ENCODE data around the gene CNOT1. TPM values are rescaled to one million over a fixed set of nuclear protein-coding genes. Genes with fewer than 3 reads are reported as not detected.

CNOT1 gene
- total and polyA plus RNA-seq, 4 donors, result 35.6 to 187 (median 120) TPM

DNA sequence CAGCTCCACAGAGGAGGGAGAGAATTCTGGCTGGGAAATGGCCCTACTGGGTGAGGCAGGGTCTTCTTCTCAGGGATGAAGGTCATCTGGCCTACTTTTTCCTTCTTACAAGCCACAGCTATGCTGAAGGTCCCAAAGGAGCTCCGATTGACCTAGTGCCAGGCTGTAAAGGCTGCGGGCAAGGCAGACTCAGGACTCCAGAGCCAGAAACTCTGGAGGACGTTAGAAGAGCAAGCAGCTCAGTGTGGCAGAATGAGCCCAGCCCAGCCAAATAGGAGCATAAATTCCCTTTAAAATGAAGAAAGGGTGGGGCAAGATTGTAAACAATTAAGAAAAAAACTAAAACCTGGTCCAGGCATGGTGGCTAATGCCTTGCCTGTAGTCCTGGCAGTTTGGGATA is 20.1 kb upstream of the CNOT1 start:
- Histone ChIP-seq H3K36me3 (ENCODE audit: control insufficient read depth in 4 of 4, insufficient read depth in 4 of 4, low read length in 4 of 4) (no peaks in the 10 kb centered on the region), H3K9ac (ENCODE audit: insufficient read depth in 1 of 2, low read length in 2 of 2) (no peak overlapping the region), H3K4me3 (no peak overlapping the region), H3K4me1 (ENCODE audit: control insufficient read depth in 5 of 5, insufficient read depth in 5 of 5, low read length in 5 of 5) (no peaks in the 10 kb centered on the region), H3K27me3 (ENCODE audit: control insufficient read depth in 3 of 3, insufficient read depth in 3 of 3, low read length in 2 of 3) (no peaks in the 10 kb centered on the region), H3K9me3 (ENCODE audit: control insufficient read depth in 4 of 4, insufficient read depth in 3 of 4, low read length in 3 of 4) (no peaks in the 10 kb centered on the region), H3K27ac (ENCODE audit: low read depth in 1 of 2, low read length in 1 of 2) (no peak overlapping the region)
- no peak for DNase-seq
- WGBS, 2 donors, result 82 to 88% methylated on average over 3 of the region's 3 CpGs
- no peak for ATAC-seq (ENCODE audit: insufficient read depth, low FRiP score)
- TF ChIP-seq, protein P1, sequence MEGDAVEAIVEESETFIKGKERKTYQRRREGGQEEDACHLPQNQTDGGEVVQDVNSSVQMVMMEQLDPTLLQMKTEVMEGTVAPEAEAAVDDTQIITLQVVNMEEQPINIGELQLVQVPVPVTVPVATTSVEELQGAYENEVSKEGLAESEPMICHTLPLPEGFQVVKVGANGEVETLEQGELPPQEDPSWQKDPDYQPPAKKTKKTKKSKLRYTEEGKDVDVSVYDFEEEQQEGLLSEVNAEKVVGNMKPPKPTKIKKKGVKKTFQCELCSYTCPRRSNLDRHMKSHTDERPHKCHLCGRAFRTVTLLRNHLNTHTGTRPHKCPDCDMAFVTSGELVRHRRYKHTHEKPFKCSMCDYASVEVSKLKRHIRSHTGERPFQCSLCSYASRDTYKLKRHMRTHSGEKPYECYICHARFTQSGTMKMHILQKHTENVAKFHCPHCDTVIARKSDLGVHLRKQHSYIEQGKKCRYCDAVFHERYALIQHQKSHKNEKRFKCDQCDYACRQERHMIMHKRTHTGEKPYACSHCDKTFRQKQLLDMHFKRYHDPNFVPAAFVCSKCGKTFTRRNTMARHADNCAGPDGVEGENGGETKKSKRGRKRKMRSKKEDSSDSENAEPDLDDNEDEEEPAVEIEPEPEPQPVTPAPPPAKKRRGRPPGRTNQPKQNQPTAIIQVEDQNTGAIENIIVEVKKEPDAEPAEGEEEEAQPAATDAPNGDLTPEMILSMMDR (IDR thresholded peaks at IDR 0.05; ENCODE audit: control extremely low read depth, extremely low read depth), result no peak

DNA sequence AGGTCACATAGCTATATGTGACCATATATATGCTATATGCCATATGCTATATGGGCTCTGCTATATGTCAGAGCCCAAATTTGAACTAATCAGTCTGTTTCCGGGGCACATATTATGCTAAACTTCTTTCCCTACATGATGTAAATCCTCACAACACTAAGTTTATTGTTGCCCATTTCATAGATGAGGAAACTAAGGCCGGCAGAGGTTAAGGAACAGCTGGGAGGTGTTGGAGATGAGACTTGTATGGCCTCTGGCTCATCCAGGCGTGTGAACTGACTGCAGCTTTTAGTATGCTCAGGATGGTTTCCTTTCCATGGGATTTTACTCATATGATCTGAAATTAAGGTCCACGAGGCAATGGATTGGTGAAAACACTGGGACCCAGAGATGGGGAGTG is 17.5 kb upstream of the CNOT1 start:
- Histone ChIP-seq H3K9ac (ENCODE audit: insufficient read depth in 1 of 2, low read length in 2 of 2) (no peak overlapping the region), H3K4me1 (ENCODE audit: control insufficient read depth in 5 of 5, insufficient read depth in 5 of 5, low read length in 5 of 5) (no peaks in the 10 kb centered on the region), H3K27me3 (ENCODE audit: control insufficient read depth in 3 of 3, insufficient read depth in 3 of 3, low read length in 2 of 3) (no peaks in the 10 kb centered on the region), H3K27ac (ENCODE audit: low read depth in 1 of 2, low read length in 1 of 2) (no peak overlapping the region), H3K4me3 (no peak overlapping the region), H3K9me3 (ENCODE audit: control insufficient read depth in 4 of 4, insufficient read depth in 3 of 4, low read length in 3 of 4) (no peaks in the 10 kb centered on the region), H3K36me3 (ENCODE audit: control insufficient read depth in 4 of 4, insufficient read depth in 4 of 4, low read length in 4 of 4) (no peaks in the 10 kb centered on the region)
- WGBS, 2 donors, result 89 to 90% methylated on average over 4 of the region's 4 CpGs
- TF ChIP-seq, protein P1 (IDR thresholded peaks at IDR 0.05; ENCODE audit: control extremely low read depth, extremely low read depth), result no peak
- no peak for DNase-seq
- no peak for ATAC-seq (ENCODE audit: insufficient read depth, low FRiP score)

DNA sequence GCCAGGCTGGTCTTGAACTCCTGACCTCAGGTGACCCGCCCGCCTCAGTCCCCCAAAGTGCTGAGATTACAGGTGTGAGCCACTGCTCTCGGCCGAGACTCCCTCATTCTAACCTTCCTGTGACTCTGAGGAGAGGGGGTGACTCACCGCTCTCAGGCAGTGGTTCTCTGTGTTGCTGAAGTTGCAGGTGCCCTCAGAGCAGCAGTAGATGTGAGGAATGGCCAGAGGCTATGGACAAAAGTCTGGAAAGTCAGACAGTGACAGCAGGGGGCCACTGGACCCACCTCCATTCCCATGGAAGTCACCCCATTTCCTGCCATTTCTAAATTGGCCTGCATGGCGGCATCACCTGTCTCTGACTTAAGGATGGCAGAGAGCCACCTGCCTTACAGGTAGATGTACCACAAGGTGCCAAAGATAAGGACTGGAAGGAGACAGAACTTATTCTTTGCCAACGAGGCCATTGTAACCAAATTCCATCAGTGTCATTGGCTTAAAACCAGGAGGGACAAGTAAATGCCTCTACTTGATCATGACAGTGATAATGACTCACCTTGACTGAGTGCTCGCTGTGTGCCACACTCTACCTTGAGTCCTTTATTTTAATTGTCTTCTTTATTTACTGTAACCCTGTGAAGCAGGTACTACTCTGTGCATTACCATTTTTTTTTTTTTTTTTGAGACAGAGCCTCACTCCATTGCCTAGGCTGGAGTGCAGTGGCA is 15.3 kb upstream of the CNOT1 start:
- H3K36me3 ChIP-seq (ENCODE audit: control insufficient read depth in 4 of 4, insufficient read depth in 4 of 4, low read length in 4 of 4), result no peaks in the 10 kb centered on the region
- no peak overlapping the region for H3K4me3 ChIP-seq
- DNase-seq (no peak), ATAC-seq (ENCODE audit: insufficient read depth, low FRiP score) (no peak)
- H3K4me1 ChIP-seq (ENCODE audit: control insufficient read depth in 5 of 5, insufficient read depth in 5 of 5, low read length in 5 of 5), result no peaks in the 10 kb centered on the region
- no peaks in the 10 kb centered on the region for H3K9me3 ChIP-seq (ENCODE audit: control insufficient read depth in 4 of 4, insufficient read depth in 3 of 4, low read length in 3 of 4)
- H3K27me3 ChIP-seq (ENCODE audit: control insufficient read depth in 3 of 3, insufficient read depth in 3 of 3, low read length in 2 of 3), result no peaks in the 10 kb centered on the region
- H3K9ac ChIP-seq (ENCODE audit: insufficient read depth in 1 of 2, low read length in 2 of 2), result no peak overlapping the region
- WGBS, 2 donors, result 88 to 89% methylated on average over 8 of the region's 8 CpGs
- TF ChIP-seq, protein P1 (IDR thresholded peaks at IDR 0.05; ENCODE audit: control extremely low read depth, extremely low read depth), result no peak
- no peak overlapping the region for H3K27ac ChIP-seq (ENCODE audit: low read depth in 1 of 2, low read length in 1 of 2)

DNA sequence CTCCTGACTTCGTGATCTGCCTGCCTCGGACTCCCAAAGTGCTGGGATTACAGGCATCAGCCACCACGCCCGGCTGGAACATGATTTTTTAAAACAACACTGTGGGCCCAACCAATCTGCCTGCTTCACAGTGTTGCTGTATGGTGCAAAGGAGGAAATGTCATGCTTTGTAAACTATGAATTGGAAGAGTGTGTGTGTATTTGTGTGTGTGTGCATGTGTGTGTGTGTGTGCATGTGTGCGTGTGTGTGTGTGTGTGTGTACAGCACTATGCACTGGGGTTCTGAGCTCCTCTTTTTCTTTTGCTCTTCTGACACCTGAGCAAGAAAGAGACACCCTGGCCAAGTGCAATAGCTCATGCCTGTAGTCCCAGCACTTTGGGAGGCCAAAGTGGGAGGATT is 14.5 kb upstream of the CNOT1 start:
- TF ChIP-seq, protein P1 (IDR thresholded peaks at IDR 0.05; ENCODE audit: control extremely low read depth, extremely low read depth), result no peak
- DNase-seq (no peak), ATAC-seq (ENCODE audit: insufficient read depth, low FRiP score) (no peak)
- no peaks in the 10 kb centered on the region for H3K27me3 ChIP-seq (ENCODE audit: control insufficient read depth in 3 of 3, insufficient read depth in 3 of 3, low read length in 2 of 3)
- H3K4me1 ChIP-seq (ENCODE audit: control insufficient read depth in 5 of 5, insufficient read depth in 5 of 5, low read length in 5 of 5), result no peaks in the 10 kb centered on the region
- no peak overlapping the region for H3K27ac ChIP-seq (ENCODE audit: low read depth in 1 of 2, low read length in 1 of 2)
- H3K36me3 ChIP-seq (ENCODE audit: control insufficient read depth in 4 of 4, insufficient read depth in 4 of 4, low read length in 4 of 4), result no peaks in the 10 kb centered on the region
- H3K9me3 ChIP-seq (ENCODE audit: control insufficient read depth in 4 of 4, insufficient read depth in 3 of 4, low read length in 3 of 4), result no peaks in the 10 kb centered on the region
- H3K4me3 ChIP-seq, result no peak overlapping the region
- 88 to 93% methylated on average over 5 of the region's 5 CpGs for WGBS, 2 donors
- no peak overlapping the region for H3K9ac ChIP-seq (ENCODE audit: insufficient read depth in 1 of 2, low read length in 2 of 2)
